HepG2 (cell line): Measurements from ENCODE around the gene TMBIM1. TPM values are rescaled to one million over a fixed set of nuclear protein-coding genes. Genes with fewer than 3 reads are reported as not detected.

ENCODE experiments used
- ADNP ChIP-seq: sonication (generic); formaldehyde crosslinking; IDR thresholded peaks from 2 replicates; pipeline ENCODE4 v1.4.0; 2020; ENCODE audit warnings: missing genetic modification reagents
- GATAD1 ChIP-seq: IDR thresholded peaks from 2 replicates; pipeline ENCODE4 v1.6.1; 2016; ENCODE audit warnings: missing genetic modification reagents, missing compliant biosample characterization
- GATAD2A ChIP-seq: IDR thresholded peaks from 2 replicates; pipeline ENCODE4 v1.6.1; 2016
- HDAC2 ChIP-seq: sonication (generic); formaldehyde crosslinking; IDR thresholded peaks from 2 replicates; pipeline ENCODE4 v1.4.0; 2020; ENCODE audit warnings: missing genetic modification reagents
- HOXD1 ChIP-seq: sonication (generic); formaldehyde crosslinking; IDR thresholded peaks from 2 replicates; pipeline ENCODE4 v1.5.0; 2020; ENCODE audit warnings: missing genetic modification reagents
- KDM4B ChIP-seq: sonication (generic); formaldehyde crosslinking; IDR thresholded peaks from 2 replicates; pipeline ENCODE4 v1.4.0; 2020; ENCODE audit warnings: missing genetic modification reagents
- MAFK ChIP-seq, 2 experiments: IDR thresholded peaks in 1 of 2; conservative IDR thresholded peaks in 1 of 2; 2 replicates each; pipeline ENCODE4 v1.6.1; 2011; ENCODE audit warnings: improper control_type of control experiment in 2 of 2, low read length in 2 of 2
- MIXL1 ChIP-seq: IDR thresholded peaks from 2 replicates; pipeline ENCODE4 v1.6.1; 2016
- NR2F6 ChIP-seq, 2 experiments: IDR thresholded peaks; 2 replicates each; pipeline ENCODE4 v1.6.1; 2016; ENCODE audit warnings: antibody characterized with exemption in 1 of 2, mild to moderate bottlenecking in 1 of 2
- PHF5A ChIP-seq: IDR thresholded peaks from one replicate; pipeline ENCODE4 v1.6.1; 2018; ENCODE audit warnings: low read depth, missing genetic modification reagents; ENCODE audit not compliant: unreplicated experiment
- PITX1 ChIP-seq: sonication (generic); formaldehyde crosslinking; IDR thresholded peaks from 2 replicates; pipeline ENCODE4 v1.5.1; 2020; ENCODE audit warnings: mild to moderate bottlenecking, missing genetic modification reagents
- SP1 ChIP-seq, 2 experiments: fragments of 450-650 bp in 1 of 2; sonication (generic) in 1 of 2; formaldehyde crosslinking in 1 of 2; IDR thresholded peaks; 2 replicates each; pipeline versions ENCODE4 v1.4.0 to v1.6.1; 2016 to 2020; ENCODE audit warnings: missing genetic modification reagents in 1 of 2
- SRF ChIP-seq: IDR thresholded peaks from 2 replicates; pipeline ENCODE4 v1.6.1; 2011; ENCODE audit warnings: mild to moderate bottlenecking, low read depth, low read length, moderate library complexity
- ZFP91 ChIP-seq: sonication (generic); formaldehyde crosslinking; IDR thresholded peaks from 2 replicates; pipeline ENCODE4 v1.9.0; 2022; ENCODE audit warnings: missing genetic modification reagents, mild to moderate bottlenecking, borderline replicate concordance
- ZMYM4 ChIP-seq: sonication (generic); formaldehyde crosslinking; IDR thresholded peaks from 2 replicates; pipeline ENCODE4 v1.8.1; 2023; ENCODE audit warnings: mild to moderate bottlenecking, missing genetic modification reagents
- ZNF10 ChIP-seq: sonication (generic); formaldehyde crosslinking; IDR thresholded peaks from 2 replicates; pipeline ENCODE4 v1.4.0; 2020; ENCODE audit warnings: mild to moderate bottlenecking, low read depth, missing genetic modification reagents, borderline replicate concordance
- ZNF12 ChIP-seq: sonication (generic); formaldehyde crosslinking; IDR thresholded peaks from 2 replicates; pipeline ENCODE4 v1.5.0; 2020; ENCODE audit warnings: missing genetic modification reagents
- ZNF788 ChIP-seq: sonication (generic); formaldehyde crosslinking; IDR thresholded peaks from 2 replicates; pipeline ENCODE4 v1.5.0; 2020; ENCODE audit warnings: mild to moderate bottlenecking, missing genetic modification reagents, borderline replicate concordance
- polyA plus RNA-seq, 8 experiments: library from polyadenylated mRNA; depleted of rRNA in 3 of 8; stranded (reverse) in 7 of 8; unstranded in 1 of 8; fragments of >200 nt; fragmentation: Illumina TruSeq in 4 of 8; extraction: Trizol in 4 of 8; gene quantifications; 2 replicates each; pipeline versions ENCODE4 v1.2.1 to v1.2.3, GENCODE V29; 2011 to 2016; ENCODE audit warnings: low read depth in 4 of 8, missing spikeins in 1 of 8, mixed read lengths in 1 of 8; ENCODE audit not compliant: insufficient read depth in 1 of 8
- total RNA-seq, 5 experiments: library from RNA; depleted of rRNA; stranded (reverse); fragments of >200 nt; fragmentation: Illumina TruSeq; extraction: Trizol; gene quantifications; 2 replicates each; pipeline ENCODE4 v1.2.3, GENCODE V29; 2016; ENCODE audit warnings: low read depth in 1 of 5
- TF ChIP-seq, protein P1 (sequence below): sonication (generic); formaldehyde crosslinking; IDR thresholded peaks from 2 replicates; pipeline ENCODE4 v1.5.1; 2020; ENCODE audit warnings: mild to moderate bottlenecking, missing genetic modification reagents
- TF ChIP-seq, protein P2 (sequence below): sonication (generic); formaldehyde crosslinking; IDR thresholded peaks from 2 replicates; pipeline ENCODE4 v1.4.0; 2020; ENCODE audit warnings: missing genetic modification reagents, mild to moderate bottlenecking, borderline replicate concordance
- TF ChIP-seq, protein P3 (sequence below): sonication (generic); formaldehyde crosslinking; IDR thresholded peaks from 2 replicates; pipeline ENCODE4 v1.4.0; 2020; ENCODE audit warnings: missing genetic modification reagents

Gene TMBIM1
- total and polyA plus RNA-seq, 2 of the 13 experiments (the other 11 are each of a cell fraction or from before 2014, with no cell fraction given), result 127 to 139 TPM

DNA sequence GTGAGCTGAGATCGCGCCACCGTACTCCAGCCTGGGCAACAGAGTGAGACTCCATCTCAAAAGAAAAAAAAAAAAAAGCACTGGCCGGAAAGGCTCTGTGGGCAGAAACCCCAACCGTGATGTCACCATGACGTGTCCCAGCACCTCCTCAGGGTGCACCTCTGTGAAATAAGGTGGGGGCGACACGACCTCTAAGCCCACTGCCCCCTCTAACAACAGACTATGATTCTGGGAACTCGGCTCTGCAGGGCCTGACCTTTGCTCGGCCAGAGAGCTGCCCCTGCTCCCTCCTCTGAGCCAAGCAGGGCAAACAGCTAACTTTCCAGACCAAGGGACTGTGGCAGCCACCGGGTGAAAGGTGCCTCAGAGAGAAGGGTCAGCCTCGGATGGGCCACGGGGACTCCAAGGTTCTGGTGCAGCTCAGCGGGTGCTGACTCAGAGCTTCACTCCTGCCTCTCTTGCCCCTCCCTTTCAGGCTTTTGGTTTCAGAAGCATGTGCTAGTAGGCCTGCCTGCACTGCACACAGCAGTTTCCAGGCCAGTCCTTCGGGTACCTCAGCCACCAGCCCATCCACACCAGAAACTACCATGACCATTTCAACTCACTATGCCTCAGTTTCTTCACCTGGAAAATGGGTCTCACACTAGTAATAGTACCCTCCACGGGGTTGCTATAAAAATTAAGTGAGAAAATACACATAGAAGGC lies 8.0 kb downstream of the TMBIM1 start (continued):
- TF ChIP-seq PHF5A (CRISPR knock-in tag) (no peak), ZNF10 (no peak), ZNF12 (CRISPR knock-in tag) (0 out of 2 replicates have a peak, but pooled peaks have one; percentile 32), ADNP (CRISPR knock-in tag) (no peak), ZMYM4 (CRISPR knock-in tag) (peak; percentile 42; the same call in 1 of the 2 replicates), NR2F6 (IDR thresholded peaks at IDR 0.05) (peak; percentile 67; the same call in 1 of the 2 replicates), NR2F6 (CRISPR knock-in tag; IDR thresholded peaks at IDR 0.05) (peak; percentile 75), SP1 (IDR thresholded peaks at IDR 0.05) (no peak), SP1 (CRISPR knock-in tag; IDR thresholded peaks at IDR 0.05) (peak; percentile 30; the same call in 1 of the 2 replicates), GATAD1 (CRISPR knock-in tag) (0 out of 2 replicates have a peak, but pooled peaks have one; percentile 15), SRF (no peak), MAFK (conservative IDR thresholded peaks at IDR 0.05 in 1 of 2, IDR thresholded peaks at IDR 0.05 in 1 of 2; ENCODE audit: low read length in 2 of 2) (peak; percentile 43 to 56; a peak in 3 of 4 replicates), GATAD2A (CRISPR knock-in tag) (0 out of 2 replicates have a peak, but pooled peaks have one; percentile 30), HDAC2 (CRISPR knock-in tag) (peak; percentile 35; the same call in 1 of the 2 replicates), HOXD1 (CRISPR knock-in tag) (no peak), KDM4B (CRISPR knock-in tag) (no peak), PITX1 (CRISPR knock-in tag) (peak; percentile 63), MIXL1 (CRISPR knock-in tag) (no peak), ZFP91 (CRISPR knock-in tag) (0 out of 2 replicates have a peak, but pooled peaks have one; percentile 53), ZNF788 (CRISPR knock-in tag) (peak; percentile 69; the same call in 1 of the 2 replicates)
- TF ChIP-seq, protein P1, sequence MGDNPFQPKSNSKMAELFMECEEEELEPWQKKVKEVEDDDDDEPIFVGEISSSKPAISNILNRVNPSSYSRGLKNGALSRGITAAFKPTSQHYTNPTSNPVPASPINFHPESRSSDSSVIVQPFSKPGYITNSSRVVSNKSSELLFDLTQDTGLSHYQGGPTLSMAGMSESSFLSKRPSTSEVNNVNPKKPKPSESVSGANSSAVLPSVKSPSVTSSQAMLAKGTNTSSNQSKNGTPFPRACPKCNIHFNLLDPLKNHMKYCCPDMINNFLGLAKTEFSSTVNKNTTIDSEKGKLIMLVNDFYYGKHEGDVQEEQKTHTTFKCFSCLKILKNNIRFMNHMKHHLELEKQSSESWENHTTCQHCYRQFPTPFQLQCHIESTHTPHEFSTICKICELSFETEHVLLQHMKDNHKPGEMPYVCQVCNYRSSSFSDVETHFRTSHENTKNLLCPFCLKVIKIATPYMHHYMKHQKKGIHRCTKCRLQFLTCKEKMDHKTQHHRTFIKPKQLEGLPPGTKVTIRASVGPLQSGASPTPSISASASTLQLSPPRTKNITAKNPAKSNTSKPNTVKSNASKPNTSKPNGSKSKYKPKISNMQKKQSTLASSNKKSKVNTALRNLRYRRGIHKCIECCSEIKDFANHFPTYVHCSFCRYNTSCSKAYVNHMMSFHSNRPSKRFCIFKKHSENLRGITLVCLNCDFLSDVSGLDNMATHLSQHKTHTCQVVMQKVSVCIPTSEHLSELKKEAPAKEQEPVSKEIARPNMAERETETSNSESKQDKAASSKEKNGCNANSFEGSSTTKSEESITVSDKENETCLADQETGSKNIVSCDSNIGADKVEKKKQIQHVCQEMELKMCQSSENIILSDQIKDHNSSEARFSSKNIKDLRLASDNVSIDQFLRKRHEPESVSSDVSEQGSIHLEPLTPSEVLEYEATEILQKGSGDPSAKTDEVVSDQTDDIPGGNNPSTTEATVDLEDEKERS (CRISPR knock-in tag), result peak; percentile 58; the same call in 1 of the 2 replicates
- TF ChIP-seq, protein P2, sequence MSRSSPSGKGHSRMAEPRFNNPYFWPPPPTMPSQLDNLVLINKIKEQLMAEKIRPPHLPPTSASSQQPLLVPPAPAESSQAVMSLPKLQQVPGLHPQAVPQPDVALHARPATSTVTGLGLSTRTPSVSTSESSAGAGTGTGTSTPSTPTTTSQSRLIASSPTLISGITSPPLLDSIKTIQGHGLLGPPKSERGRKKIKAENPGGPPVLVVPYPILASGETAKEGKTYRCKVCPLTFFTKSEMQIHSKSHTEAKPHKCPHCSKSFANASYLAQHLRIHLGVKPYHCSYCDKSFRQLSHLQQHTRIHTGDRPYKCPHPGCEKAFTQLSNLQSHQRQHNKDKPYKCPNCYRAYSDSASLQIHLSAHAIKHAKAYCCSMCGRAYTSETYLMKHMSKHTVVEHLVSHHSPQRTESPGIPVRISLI, result no peak
- TF ChIP-seq, protein P3, sequence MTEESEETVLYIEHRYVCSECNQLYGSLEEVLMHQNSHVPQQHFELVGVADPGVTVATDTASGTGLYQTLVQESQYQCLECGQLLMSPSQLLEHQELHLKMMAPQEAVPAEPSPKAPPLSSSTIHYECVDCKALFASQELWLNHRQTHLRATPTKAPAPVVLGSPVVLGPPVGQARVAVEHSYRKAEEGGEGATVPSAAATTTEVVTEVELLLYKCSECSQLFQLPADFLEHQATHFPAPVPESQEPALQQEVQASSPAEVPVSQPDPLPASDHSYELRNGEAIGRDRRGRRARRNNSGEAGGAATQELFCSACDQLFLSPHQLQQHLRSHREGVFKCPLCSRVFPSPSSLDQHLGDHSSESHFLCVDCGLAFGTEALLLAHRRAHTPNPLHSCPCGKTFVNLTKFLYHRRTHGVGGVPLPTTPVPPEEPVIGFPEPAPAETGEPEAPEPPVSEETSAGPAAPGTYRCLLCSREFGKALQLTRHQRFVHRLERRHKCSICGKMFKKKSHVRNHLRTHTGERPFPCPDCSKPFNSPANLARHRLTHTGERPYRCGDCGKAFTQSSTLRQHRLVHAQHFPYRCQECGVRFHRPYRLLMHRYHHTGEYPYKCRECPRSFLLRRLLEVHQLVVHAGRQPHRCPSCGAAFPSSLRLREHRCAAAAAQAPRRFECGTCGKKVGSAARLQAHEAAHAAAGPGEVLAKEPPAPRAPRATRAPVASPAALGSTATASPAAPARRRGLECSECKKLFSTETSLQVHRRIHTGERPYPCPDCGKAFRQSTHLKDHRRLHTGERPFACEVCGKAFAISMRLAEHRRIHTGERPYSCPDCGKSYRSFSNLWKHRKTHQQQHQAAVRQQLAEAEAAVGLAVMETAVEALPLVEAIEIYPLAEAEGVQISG (CRISPR knock-in tag), result 0 out of 2 replicates have a peak, but pooled peaks have one; percentile 34
